HG02642 (cell line): Measurements from ENCODE around the gene GRIK3.
"Not testable (repeated sequence)": the region's sequence is repeated elsewhere in the genome, so short reads cannot be mapped to it uniquely, and the experiment has no call there.

ENCODE experiments used
- ATAC-seq: cut with Tn5 transposase; IDR thresholded peaks from one replicate; pipeline ENCODE4 v1.9.1; 2021; ENCODE audit warnings: mild to moderate bottlenecking; ENCODE audit not compliant: unreplicated experiment, poor library complexity

GRIK3 gene

DNA sequence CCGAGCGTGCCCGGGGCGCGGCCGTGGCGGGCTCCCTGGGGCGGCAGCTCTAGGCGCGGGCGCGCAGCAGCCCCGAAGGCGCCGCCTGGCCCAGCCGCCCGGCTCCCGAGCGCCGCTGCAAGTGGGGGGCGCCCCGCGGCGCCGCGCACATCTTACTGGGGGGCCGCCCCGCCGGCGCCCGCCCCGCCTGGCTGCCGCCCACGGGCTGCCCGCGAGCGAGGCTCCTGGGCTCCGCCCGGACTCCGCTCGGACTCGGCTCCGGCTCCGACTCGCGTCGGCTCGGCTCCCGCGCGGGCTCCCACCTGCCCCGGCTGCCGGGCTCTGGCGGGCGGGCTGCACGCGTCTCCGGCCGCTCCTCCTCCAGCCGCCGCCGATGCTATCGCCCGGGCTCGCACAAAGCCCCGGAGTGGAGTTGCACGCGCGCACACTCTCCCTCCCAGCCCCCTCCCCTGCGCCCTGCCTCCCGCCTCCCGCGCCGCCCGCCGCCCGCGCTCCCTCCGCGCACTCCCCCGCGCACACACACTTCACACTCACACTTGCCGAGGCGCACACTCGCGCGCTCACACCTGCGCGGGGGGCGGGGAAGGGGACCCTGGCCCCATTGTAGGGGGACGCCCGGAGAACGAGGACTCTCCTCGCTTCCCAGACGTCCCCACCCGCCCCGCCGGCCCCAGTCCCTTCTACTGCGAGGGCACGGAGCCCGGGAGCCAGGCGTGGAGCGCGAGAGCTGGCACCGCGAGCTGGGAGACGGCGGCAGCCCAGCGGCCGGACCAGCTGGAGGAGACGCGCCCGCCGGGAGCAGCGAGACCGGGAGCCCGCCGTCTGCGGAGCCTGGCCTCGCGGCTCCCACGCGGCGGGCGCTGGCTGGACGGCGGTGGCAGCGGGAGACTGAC, at the start of gene GRIK3:
GRIK3 (minus strand) TSS at position 395 of the 893 bp plus-strand sequence. CDS start 407 bp downstream, outside the sequence.
- no peak for ATAC-seq

GRCh38 chr1:37084013-37084412, 49.7 kb upstream of the GRIK3 start:
- no peak for ATAC-seq

DNA sequence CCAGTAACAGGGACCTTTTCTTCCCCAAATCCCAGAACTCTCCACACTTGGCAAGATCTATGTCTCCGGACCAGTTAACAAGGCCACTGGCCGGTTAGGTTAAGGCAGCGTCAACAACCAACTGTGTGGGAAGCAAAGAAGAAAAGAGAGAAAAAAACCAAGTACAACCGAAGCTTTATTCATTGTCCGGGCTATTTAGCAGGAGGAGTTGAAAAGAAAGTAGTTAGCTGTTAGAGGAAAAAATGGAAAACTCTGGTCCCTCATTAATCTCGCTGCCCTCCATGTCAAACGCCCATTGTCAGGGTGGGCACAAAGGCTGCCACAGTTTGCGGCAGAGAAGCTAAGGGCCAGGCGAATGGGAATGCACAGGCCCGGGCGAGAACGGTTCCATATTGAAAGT, 49.3 kb upstream of the GRIK3 start:
- no peak for ATAC-seq

DNA sequence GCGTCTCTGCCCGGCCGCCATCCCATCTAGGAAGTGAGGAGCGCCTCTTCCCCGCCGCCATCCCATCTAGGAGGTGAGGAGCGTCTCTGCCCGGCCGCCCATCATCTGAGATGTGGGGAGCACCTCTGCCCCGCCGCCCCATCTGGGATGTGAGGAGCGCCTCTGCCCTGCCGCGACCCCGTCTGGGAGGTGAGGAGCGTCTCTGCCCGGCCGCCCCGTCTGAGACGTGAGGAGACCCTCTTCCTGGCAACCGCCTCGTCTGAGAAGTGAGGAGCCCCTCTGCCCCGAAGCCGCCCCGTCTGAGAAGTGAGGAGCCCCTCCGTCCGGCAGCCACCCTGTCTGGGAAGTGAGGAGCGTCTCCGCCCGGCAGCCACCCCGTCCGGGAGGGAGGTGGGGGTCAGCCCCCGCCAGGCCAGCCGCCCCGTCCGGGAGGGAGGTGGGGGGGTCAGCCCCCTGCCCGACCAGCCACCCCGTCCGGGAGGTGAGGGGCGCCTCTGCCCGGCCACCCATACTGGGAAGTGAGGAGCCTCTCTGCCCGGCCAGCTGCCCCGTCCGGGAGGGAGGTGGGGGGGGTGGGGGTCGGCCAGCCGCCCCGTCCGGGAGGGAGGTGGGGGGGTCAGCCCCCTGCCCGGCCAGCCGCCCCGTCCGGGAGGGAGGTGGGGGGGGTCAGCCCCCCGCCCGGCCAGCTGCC, 46.1 kb upstream of the GRIK3 start:
- ATAC-seq: not testable (repeated sequence)

- no peak for ATAC-seq
Measured at GRCh38 chr1:37078866-37079265, 44.6 kb upstream of the GRIK3 start.

DNA sequence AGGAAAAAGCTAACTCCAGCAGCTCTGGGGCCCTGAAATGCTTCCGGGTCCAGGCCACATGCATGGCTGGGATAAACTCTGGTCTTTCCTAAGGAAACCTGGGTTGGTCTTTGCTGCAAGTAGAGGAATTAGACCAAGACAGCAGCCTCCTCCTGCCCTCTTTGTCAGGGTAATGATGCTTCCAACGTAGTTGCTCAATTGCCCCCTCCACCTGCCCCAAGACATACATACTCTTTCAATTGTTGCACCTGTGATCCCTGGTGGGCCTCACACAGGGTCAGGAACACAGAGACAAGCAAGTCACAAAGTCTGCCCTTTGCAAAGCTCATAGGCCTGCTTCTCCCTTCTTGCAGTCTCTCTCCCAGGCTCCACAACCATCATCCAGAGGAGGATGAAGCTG, 41.9 kb upstream of the GRIK3 start:
- ATAC-seq: no peak

DNA sequence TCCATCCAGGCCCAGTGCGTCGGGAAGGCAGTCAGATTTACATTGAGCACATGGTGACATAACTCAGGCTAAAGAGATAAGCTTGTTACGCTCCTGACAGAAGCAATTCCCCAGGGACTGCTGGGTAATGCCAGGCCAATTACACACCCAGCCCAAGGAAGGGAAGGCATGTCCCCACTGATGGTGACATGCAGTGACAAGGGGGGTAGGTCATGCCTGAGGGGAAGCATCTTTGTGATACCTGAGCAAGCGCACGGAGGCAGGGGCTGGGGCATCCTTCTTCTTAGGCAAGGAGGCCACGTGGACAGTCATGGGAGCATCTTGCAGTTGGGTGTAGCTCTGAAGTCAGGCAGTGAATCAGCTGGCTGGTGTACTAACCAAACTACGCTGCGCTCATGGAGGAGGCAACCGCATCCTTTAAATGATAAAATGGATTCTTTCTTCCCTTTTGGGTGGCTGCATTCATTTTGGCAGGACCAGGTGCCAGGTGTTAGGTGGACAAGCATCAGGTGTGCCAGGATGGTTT, 39.6 kb upstream of the GRIK3 start:
- ATAC-seq: no peak

GRCh38 chr1:37073152-37073853, 39.0 kb upstream of the GRIK3 start:
- ATAC-seq: no peak

GRCh38 chr1:37071829-37072228, 37.5 kb upstream of the GRIK3 start:
- ATAC-seq: no peak

DNA sequence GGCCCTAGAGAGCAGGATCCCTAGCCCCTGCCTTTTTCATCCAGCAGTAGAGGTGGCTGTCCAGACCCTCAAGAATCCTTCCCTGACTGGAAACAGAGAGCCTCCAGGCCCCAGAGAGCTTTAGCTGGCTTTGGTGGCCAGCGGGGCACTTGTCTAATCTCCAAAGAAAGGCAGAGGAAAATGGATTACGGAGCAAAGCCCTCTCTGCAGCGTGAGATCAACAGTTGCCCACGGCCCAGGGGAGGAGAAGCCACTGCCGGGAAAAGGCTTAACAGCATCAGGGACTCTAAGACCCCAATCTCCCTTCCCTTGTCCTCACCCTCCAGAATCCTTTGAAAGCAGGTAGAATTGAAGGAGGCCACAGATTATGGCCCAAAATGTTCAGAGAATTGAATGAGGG, 35.8 kb upstream of the GRIK3 start:
- no peak for ATAC-seq

- no peak for ATAC-seq
Measured at GRCh38 chr1:37069406-37069805, 35.1 kb upstream of the GRIK3 start.

GRCh38 chr1:37068897-37069296, 34.6 kb upstream of the GRIK3 start:
- ATAC-seq: no peak

- ATAC-seq: no peak
Measured at GRCh38 chr1:37068260-37068659, 33.9 kb upstream of the GRIK3 start.

- ATAC-seq: no peak
Measured at GRCh38 chr1:37064039-37064438, 29.7 kb upstream of the GRIK3 start.

DNA sequence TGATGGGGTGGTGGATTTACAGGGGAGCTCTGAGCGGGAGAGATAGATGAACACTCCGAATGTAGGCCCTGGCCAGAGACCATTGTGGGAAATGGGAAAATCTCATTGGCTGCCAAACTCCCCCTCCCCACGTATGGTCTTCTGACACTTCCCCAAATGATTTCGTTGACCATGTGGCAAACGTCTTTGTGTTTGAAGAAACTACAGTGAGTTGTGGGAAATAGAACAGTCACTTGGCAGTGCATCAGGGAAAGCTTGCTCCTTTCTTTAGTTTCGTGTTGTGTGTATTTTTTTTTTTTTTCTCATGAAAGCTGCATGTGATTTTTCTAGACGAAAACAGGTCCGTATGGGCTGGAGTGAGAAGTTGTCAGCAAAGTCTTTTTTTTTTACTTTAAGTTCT, 25.0 kb upstream of the GRIK3 start:
- no peak for ATAC-seq

DNA sequence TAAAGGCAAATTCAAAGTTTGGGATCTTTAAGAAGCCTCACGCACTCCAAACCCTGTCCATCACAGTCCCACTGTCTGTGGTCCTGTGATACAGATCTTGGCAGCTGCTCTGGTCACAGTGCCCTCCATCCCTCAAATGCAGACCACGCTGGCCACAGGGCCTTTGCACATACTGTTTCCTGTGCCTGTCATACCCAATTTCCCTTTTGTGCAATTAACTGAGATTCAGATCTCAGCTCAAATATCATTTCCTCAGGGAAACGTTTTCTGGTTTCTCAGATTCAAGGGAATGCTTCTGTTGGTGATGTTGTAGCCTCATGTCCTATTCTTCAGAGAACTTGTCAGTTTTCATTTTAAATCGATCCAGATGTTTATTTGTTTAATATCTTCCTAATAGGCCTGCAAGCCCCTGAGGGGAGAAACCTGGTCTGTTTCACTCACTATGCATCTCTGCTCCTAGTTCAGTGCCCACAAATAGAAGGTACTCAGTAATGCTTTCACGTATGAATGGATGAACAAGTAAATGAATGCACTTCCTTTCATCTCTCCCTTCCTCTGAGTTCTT, 24.2 kb upstream of the GRIK3 start:
- no peak for ATAC-seq

DNA sequence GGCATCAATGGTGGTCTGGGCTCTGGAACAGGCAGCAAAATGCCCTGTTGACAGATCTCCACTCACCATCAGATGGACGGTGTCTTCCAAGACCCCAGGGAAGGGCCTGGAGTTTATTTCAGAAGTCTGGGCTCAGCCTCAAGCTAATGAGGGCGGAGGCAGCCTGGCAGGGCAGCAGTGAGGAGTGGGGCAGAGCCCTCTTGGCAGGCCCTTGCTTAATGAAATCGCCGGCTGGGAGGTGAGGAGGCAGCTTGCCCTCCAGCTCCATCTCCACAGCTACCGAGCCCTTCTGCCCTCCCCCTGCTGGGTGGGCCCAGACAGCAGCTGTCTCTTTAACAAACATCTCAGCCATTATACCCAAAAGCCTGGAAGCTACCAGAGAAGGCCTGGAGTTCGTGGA, 22.0 kb upstream of the GRIK3 start:
- ATAC-seq: no peak

DNA sequence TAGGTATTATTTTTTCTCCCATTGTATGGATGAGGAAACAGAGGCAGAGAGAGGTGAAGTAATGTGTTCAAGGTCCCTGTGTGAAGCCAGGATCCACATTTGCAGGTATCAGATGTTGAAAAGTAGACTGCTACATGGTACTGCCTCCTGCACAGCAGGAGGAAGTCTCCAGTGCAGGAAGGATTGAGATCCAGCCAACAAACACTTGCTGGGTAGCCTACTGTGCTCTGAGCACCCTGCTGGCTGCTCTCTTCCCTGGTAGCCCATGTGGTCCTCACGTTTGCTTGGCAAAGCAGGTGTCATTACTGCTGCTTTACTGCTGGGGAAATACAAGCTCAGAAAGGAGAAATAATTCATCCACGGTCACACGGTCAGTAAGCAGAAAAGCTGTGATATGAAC, 21.3 kb upstream of the GRIK3 start:
- ATAC-seq: no peak

GRCh38 chr1:37053173-37053572, 18.9 kb upstream of the GRIK3 start:
- no peak for ATAC-seq

DNA sequence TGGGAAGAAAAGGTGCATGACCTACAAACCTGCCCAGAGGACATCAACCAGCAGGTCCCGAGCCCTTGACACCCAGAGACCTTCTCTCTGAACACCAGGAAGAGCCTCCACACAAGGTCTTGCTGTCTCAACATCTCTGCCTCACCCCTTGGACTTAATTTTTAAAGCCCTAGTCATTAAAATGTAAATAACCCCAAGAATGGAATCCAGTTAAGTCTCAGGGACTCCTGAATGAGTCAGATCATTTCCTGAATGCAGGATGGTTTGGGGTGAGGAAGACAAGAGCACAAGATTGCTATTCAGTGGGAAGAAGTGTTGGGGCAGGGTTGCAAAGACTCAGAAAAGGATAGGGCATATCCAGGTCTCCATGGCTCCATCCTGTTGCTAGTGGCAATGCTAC, 17.8 kb upstream of the GRIK3 start:
- no peak for ATAC-seq

DNA sequence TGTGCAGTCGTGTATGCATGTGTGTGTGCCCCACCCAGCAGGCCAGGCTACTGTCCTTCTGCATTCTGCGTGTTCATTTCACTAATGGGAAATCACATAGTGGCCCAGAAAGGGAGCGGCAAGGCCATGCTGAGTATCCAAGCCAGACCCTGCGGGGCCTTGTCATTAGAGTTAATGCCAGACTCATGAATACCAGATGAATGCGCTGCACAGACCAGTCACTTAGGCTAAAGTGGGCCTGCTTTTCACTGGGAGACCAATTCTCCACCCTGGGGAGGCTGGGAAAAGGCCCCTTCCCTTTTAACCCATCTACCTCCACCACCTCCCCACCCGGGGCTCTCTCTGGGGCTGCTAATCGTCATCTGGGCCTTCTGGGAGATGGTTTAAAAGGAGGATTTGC, 17.0 kb upstream of the GRIK3 start:
- no peak for ATAC-seq
